Ramos (cell line): ENCODE results near the gene NYNRIN.
"Not testable (repeated sequence)": the region's sequence is repeated elsewhere in the genome, so short reads cannot be mapped to it uniquely, and the experiment has no call there.

Experiments
- in situ Hi-C: fragments of 300-500 bp; cut with MboI; formaldehyde crosslinking; loops from one replicate; pipeline ENCODE4 v1.14.3; 2022; ENCODE audit warnings: low sequenced_read_pairs; ENCODE audit not compliant: unreplicated experiment

The NYNRIN gene

DNA sequence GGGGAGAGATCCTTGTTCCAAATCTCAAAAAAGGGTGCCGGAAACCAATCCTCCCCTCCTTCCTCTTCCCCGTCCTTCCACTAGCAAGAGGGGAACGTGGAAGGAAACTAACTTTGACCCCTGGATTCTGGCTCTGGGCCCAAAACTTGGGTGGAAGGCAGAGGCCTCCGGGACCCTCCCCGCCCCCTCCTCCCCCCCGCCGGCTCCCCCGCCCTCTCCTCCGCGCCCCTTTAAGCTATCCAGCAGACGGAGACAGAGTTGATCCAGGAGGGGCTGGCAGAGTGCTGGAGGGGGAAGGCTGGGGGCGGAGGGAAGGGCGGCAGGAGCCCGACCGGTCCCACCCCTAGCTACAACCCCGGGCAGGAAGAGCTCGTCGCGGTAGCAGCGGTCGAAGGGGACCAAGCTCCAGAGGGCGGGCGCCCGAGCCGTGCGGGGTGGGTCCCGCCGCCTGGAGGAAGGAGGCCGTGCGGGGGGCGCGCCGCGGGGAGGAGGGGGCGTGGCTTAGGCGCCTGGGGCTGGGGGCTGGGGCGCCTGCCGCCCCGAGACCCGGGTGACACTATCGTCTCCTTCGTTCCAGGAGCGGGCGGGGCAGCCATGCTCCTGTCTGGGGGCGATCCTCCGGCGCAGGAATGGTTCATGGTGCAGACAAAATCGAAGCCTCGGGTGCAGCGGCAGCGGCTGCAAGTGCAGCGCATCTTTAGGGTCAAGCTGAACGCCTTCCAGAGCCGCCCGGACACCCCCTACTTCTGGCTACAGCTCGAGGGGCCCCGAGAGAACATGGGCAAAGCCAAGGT, at the start of gene NYNRIN:
NYNRIN (plus strand) TSS at position 351 of the 794 bp plus-strand sequence; CDS start at position 595, 244 bp downstream.
- in situ Hi-C loops: no loop called here

GRCh38 chr14:24349742-24350141, 49.1 kb upstream of the NYNRIN start:
- in situ Hi-C loops: no loop called here

GRCh38 chr14:24351517-24351916, 47.3 kb upstream of the NYNRIN start:
- in situ Hi-C loops: no loop called here

GRCh38 chr14:24353559-24354481, 45.0 kb upstream of the NYNRIN start:
- in situ Hi-C loops: no loop called here

- in situ Hi-C loops: not testable (repeated sequence)
Observed at GRCh38 chr14:24354482-24354825, 44.3 kb upstream of the NYNRIN start.

DNA sequence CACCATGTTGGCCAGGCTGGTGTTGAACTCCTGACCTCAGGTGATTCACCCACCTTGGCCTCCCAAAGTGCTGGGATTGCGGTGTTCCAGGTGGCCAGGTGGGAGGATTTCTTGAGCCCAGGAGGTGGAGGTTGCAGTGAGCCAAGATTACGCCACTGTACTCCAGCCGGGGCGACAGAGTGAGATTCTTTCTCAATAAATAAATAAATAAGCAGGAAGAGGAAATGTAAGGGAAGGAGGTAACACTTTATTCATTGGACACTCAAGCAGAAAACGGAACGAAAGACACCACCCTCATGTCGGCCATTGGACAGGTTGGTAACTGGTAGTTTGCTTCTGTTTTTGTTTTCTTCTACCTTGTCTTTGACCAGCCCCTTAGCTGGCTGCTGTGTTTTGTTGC, 43.8 kb upstream of the NYNRIN start:
- in situ Hi-C loops: no loop called here

DNA sequence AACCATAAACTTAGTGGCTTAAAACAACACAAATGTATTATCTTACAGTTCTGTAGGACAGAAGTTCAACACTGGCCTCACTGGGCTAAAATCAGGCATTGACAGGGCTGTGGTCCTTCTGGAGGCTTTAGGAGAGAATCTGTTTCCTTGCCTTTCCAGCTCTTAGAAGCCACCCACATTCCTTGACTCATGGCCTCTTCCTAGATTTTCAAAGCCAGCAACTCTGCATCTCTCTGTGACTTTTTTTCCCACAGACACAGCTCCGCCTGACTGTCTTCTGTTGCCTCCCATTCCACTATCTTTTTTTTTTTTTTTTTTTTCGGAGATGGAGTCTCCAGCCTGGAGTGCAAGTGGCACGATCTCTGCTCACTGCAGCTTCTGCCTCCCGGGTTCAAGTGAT, 42.6 kb upstream of the NYNRIN start:
- in situ Hi-C loops: no loop called here

GRCh38 chr14:24360281-24360680, 38.5 kb upstream of the NYNRIN start:
- in situ Hi-C loops: no loop called here

- in situ Hi-C loops: no loop called here
Observed at GRCh38 chr14:24361326-24361725, 37.5 kb upstream of the NYNRIN start.

DNA sequence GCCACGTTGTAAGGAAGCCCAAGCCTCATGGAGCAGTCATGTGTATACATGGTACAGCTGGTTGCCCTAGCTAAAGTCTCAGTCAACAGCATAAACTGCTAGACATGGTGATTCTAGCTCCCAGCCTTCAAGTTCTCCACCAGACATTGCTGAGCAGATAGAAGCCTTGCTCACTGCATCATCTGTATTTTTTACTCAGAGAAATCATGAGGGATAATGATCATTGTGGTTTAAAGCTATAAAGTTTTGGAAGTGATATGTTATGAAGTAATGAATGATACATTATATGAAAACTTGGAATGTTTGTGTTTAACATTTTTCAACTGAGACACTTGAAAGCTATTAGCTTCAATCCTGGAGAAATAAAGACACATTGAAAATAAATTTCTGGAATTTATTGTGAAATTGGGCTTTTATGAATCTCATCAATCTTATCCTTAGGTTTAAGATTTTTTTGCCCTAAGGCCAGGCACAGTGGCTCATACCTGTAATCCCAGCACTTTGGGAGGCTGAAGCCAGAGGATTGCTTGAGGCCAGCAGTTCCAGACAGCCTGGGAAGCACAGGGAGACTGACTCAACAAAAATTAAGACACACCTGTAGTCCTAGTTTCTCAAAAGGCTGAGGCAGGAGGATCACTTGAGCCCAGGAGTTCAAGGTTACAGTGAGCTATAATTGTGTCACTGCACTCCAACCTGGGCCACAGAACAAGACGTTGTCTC, 36.4 kb upstream of the NYNRIN start:
- in situ Hi-C loops: no loop called here

DNA sequence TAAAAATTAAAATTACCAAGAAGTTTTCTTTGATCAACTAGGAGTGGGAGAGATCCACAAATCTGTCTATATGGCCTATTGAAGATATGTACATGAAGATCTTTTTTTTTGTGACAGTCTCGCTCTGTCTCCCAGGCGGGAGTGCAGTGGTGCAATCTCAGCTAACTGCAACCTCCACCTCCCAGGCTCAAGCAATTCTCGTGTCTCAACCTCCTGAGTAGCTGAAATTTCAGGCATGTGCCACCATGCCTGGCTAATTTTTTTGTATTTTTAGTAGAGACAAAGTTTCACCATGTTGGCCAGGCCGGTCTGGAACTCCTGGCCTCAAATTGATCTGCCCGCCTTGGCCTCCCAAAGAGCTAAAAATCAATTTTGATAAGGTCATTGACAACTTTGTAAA, 35.4 kb upstream of the NYNRIN start:
- in situ Hi-C loops: no loop called here

- in situ Hi-C loops: loop anchor here (5.0 kb wide), 1 partner anchor 67 kb away; no protein-coding TSS in a partner anchor
Observed at GRCh38 chr14:24364841-24365240, 34.0 kb upstream of the NYNRIN start.

DNA sequence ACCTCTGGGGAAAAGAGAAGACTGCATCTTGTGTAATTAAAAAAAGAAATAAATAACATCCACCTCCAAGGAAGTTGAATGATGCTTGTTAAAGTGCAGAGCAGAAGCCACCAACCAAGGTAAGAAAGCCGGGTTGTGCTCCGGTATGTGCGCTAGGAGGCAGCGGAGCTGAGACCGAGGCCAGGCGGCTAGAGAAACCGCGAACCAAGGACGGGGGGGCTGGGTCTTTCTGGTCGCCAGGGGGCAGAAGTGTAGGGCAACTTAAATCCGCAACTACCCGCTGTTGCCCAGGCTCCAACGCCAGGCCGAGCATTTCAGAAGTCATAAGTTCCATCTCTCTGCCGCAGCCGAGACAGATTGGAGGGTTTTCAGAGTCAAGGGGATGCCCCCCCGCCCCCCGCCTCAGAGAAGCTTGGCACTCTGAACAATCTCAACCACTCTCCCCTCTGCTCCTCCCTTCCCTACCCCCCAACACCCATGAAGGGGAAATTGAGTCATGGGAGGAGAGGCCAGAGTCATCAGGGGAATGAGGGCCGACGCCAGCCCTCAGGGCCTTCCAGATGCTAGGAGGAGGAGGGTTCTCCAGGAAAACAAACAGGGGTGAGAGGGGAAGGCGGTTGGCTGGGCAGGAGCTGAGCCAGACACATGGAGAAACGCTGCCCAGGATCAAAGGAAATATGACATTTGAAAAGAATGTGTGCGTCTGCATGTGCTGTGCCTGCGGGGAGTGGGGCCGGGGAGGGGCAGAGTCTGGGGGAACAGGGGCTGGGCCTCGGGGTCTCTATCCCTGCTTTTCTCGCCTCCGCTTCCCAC, 33.0 kb upstream of the NYNRIN start:
- in situ Hi-C loops: loop anchor here (5.0 kb wide), 1 partner anchor 66 kb away; no protein-coding TSS in a partner anchor

- in situ Hi-C loops: loop anchor here (5.0 kb wide), 1 partner anchor 66 kb away; no protein-coding TSS in a partner anchor
Observed at GRCh38 chr14:24366413-24366720, 32.4 kb upstream of the NYNRIN start.

GRCh38 chr14:24366721-24367513, 31.9 kb upstream of the NYNRIN start:
- in situ Hi-C loops: loop anchor here (5.0 kb wide), 1 partner anchor 65 kb away; no protein-coding TSS in a partner anchor

DNA sequence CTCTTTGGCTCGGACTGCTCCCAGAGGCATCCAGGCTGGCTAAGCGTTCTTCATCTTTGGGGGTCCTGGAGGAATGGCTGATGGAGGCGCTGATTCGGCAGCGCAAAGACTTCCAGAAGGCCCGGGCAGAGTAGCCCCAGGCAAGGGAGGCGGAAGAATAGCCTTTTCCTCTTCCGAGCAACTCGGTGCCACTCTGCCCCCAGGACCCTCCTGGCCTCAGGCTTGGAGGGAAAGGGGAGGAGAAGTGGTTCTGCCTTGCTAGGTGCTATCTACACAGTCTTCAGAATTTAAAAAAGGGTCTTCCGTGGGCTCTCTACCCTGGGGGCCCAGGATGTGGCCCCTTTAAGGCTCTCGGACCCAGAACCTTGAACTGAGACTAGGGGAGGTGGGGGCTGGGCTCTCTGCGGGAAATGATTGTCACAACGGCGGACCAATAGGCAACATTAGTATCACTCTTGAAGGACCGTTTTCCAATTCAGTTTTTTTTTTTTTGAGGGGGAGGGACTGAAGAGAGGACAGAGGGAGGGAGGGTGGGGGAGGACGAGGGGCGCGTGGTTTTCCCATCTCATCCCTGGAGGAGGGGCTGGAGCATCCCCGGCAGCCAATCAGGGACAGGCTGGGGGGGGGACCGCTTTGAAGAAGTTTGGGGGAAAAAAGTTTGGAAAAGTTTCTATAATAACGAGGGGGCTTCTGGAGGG, 31.1 kb upstream of the NYNRIN start, which contains the start of gene NFATC4:
NFATC4 (plus strand) TSS at position 671 of the 698 bp plus-strand sequence. CDS start 157 bp downstream, outside the sequence.
- in situ Hi-C loops: loop anchor here (5.0 kb wide), 1 partner anchor 65 kb away; no protein-coding TSS in a partner anchor

GRCh38 chr14:24368212-24368561, 30.6 kb upstream of the NYNRIN start:
- in situ Hi-C loops: loop anchor here (5.0 kb wide), 1 partner anchor 64 kb away; no protein-coding TSS in a partner anchor
